Panc1 (cell line): ENCODE data around the gene KLK7. TPM values are rescaled to one million over a fixed set of nuclear protein-coding genes. Genes with fewer than 3 reads are reported as not detected.

Source experiments
- ATAC-seq: fragments of 200-7000 bp; cut with Tn5 transposase; 2 replicates; pipeline ENCODE4 v1.9.1; 2020; ENCODE audit warnings: mild to moderate bottlenecking, moderate library complexity
- BruUV-seq: library from RNA; stranded (reverse); fragments of 400-500 nt; replicated peaks from 2 replicates; lab custom pipeline; 2021; lab: Mats Ljungman, UMichigan
- CTCF ChIA-PET: fragments of 300-600 bp; sonication (Branson Sonifier 250); formaldehyde crosslinking; loops from one replicate; lab custom pipeline; 2022; ENCODE audit warnings: antibody characterized with exemption; lab: Charles Lee
- POLR2A ChIA-PET: fragments of 300-600 bp; sonication (Branson Sonifier 250); formaldehyde crosslinking; loops from one replicate; lab custom pipeline; 2022; ENCODE audit warnings: antibody characterized with exemption; lab: Charles Lee
- DNase-seq: peaks from one replicate; pipeline ENCODE4 v3.0.0-alpha.2; 2010; ENCODE audit warnings: low read depth, low spot score
- H3K27ac ChIP-seq: 2 replicates; pipeline ENCODE4 v1.5.1; 2011; ENCODE audit warnings: mild to moderate bottlenecking, low read length, inconsistent platforms
- H3K27me3 ChIP-seq: fragments of 200-500 bp; sonication (Bioruptor generic); 2 replicates; pipeline ENCODE4 v1.6.0; 2014; ENCODE audit warnings: low read length, inconsistent platforms; ENCODE audit not compliant: control insufficient read depth, insufficient read depth
- H3K36me3 ChIP-seq: fragments of 200-500 bp; sonication (Bioruptor generic); 2 replicates; pipeline ENCODE4 v1.5.1; 2014; ENCODE audit warnings: inconsistent platforms, mild to moderate bottlenecking, low read length, moderate library complexity; ENCODE audit not compliant: control insufficient read depth, insufficient read depth
- H3K4me1 ChIP-seq: 2 replicates; pipeline ENCODE4 v1.5.1; 2011; ENCODE audit warnings: inconsistent platforms, mild to moderate bottlenecking, low read length, moderate library complexity; ENCODE audit not compliant: control insufficient read depth, insufficient read depth
- H3K4me3 ChIP-seq, 2 experiments: 2 replicates each; pipeline ENCODE4 v1.5.1; 2011 to 2012; ENCODE audit warnings: low read depth in 2 of 2, low read length in 2 of 2, mild to moderate bottlenecking in 2 of 2, inconsistent platforms in 1 of 2, moderate library complexity in 1 of 2
- H3K9me3 ChIP-seq: fragments of 200-500 bp; sonication (Bioruptor generic); 2 replicates; pipeline ENCODE4 v1.5.1; 2014; ENCODE audit warnings: low read depth, mild to moderate bottlenecking, inconsistent platforms, low read length, moderate library complexity; ENCODE audit not compliant: control insufficient read depth, insufficient read depth
- CTCF ChIP-seq: fragments of 450-650 bp; IDR thresholded peaks from 2 replicates; pipeline ENCODE4 v1.5.1; 2017; ENCODE audit warnings: mild to moderate bottlenecking
- POLR2AphosphoS5 ChIP-seq: IDR thresholded peaks from 2 replicates; pipeline ENCODE4 v1.6.1; 2012; ENCODE audit warnings: mild to moderate bottlenecking, low read depth, low read length, moderate library complexity
- REST ChIP-seq, 2 experiments: IDR thresholded peaks; 2 replicates each; pipeline ENCODE4 v1.6.1; 2011 to 2012; ENCODE audit warnings: low read depth in 2 of 2, control low read depth in 1 of 2, low read length in 1 of 2, mild to moderate bottlenecking in 1 of 2, moderate library complexity in 1 of 2; ENCODE audit not compliant: insufficient read depth in 1 of 2
- SIN3A ChIP-seq: IDR thresholded peaks from 2 replicates; pipeline ENCODE4 v1.6.1; 2012; ENCODE audit warnings: low read depth, mild to moderate bottlenecking, low read length, moderate library complexity, borderline replicate concordance; ENCODE audit not compliant: insufficient read depth
- TCF7L2 ChIP-seq: IDR thresholded peaks from 2 replicates; pipeline ENCODE4 v1.6.1; 2011; ENCODE audit warnings: mild to moderate bottlenecking, low read depth, low read length, inconsistent platforms
- in situ Hi-C: cut with HindIII; loops from 2 replicates; pipeline ENCODE4 v1.10.0; 2016; ENCODE audit warnings: low sequenced_read_pairs, low pct_unique_long_range_greater_than_20kb
- intact Hi-C: fragments of 100-400 bp; cut with micrococcal nuclease; formaldehyde crosslinking; loops from one replicate; pipeline ENCODE4 v1.10.0; 2022; ENCODE audit not compliant: unreplicated experiment
- total RNA-seq: library from RNA; stranded (reverse); gene quantifications from one replicate; pipeline ENCODE4 v1.2.1, GENCODE V29; 2021; ENCODE audit not compliant: unreplicated experiment

Gene KLK7
- total RNA-seq, 1 experiment from 2014 or later, result not detected

DNA sequence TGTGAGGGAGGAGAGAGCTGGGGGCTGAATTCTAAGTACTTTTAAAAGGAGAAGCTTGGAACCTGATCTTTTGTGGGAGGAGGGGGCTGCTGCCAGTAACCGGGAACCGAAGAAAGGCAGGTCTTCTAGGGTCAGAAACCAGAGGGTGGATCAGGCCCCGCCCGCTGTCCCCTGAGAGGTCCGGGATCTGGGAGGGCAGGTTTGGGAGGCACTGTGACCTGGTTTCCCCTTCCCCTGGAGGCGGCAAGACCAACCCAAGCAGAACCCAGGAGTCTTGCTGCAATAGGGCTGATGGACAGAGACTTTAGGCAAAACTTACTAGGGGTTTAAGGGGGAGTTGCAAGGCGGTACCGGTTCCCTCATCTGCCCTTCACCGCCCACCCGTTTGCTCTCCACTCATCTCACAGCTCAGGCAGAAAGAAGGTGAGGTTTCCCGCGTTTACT is 18.4 kb upstream of the KLK7 start:
- CTCF ChIA-PET, result no interaction called here
- Histone ChIP-seq H3K9me3 (no peaks in the 10 kb centered on the region), H3K27ac (no peak overlapping the region), H3K27me3 (no peaks in the 10 kb centered on the region; the same call in 1 of the 2 replicates), H3K4me3 (no peak overlapping the region), H3K4me1 (no peaks in the 10 kb centered on the region), H3K36me3 (no peaks in the 10 kb centered on the region)
- in situ Hi-C loops, result no loop called here
- ATAC-seq (no peak), DNase-seq (no peak)
- POLR2A ChIA-PET, result no interaction called here
- intact Hi-C loops, result no loop called here
- TF ChIP-seq REST (IDR thresholded peaks at IDR 0.05; ENCODE audit: insufficient read depth in 1 of 2, low read depth in 2 of 2, low read length in 1 of 2) (no peak), POLR2AphosphoS5 (no peak), CTCF (no peak), TCF7L2 (no peak), SIN3A (no peak)
- no TSS peak for BruUV-seq

- Histone ChIP-seq H3K4me3 (no peak within 1 kb of the TSS), H3K36me3 (no peaks in the 10 kb centered on the region), H3K27me3 (no peaks in the 10 kb centered on the region; the same call in 1 of the 2 replicates), H3K9me3 (no peaks in the 10 kb centered on the region), H3K4me1 (no peaks in the 10 kb centered on the region), H3K27ac (no peak within 1 kb of the TSS)
- DNase-seq (no peak), ATAC-seq (no peak)
- intact Hi-C loops (no loop called here), in situ Hi-C loops (no loop called here)
- BruUV-seq, result no TSS peak
- ChIA-PET POLR2A (interaction anchor here (0.8 kb wide), 1 partner anchor 55 kb away, joined by 4 read pairs; no protein-coding TSS in a partner anchor), CTCF (interaction anchor here (0.7 kb wide), 1 partner anchor 17 kb away, joined by 9 read pairs; no protein-coding TSS in a partner anchor)
- TF ChIP-seq SIN3A (no peak), REST (IDR thresholded peaks at IDR 0.05; ENCODE audit: insufficient read depth in 1 of 2, low read depth in 2 of 2, low read length in 1 of 2) (no peak), POLR2AphosphoS5 (no peak), CTCF (no peak), TCF7L2 (no peak)
Observed at GRCh38 chr19:51001515-51001914, 17.8 kb upstream of the KLK7 start, which contains the start of gene KLK8. Gene KLK8 (minus strand): TSS chr19:51001604. CDS start chr19:51001167, 437 bp downstream.
